Stimulated activated naive CD8-positive, alpha-beta T cell treated with anti-CD3 and anti-CD28 coated beads, Interleukin-15, Interleukin-2, amounts not matched to agents 100 ng/mL and 50 ng/mL, for 24 hours (primary cell): ENCODE results near the gene RAD51AP2.
"Not testable (repeated sequence)": the region's sequence is repeated elsewhere in the genome, so short reads cannot be mapped to it uniquely, and the experiment has no call there.

Source experiments
- H3K27ac Mint-ChIP-seq: one replicate; pipeline ENCODE4 v1.8.0; 2021; ENCODE audit warnings: mild to moderate bottlenecking, mixed read lengths
- H3K27me3 Mint-ChIP-seq: one replicate; pipeline ENCODE4 v1.8.0; 2021; ENCODE audit warnings: mixed read lengths
- H3K36me3 Mint-ChIP-seq: one replicate; pipeline ENCODE4 v1.8.0; 2021; ENCODE audit warnings: low read depth, mixed read lengths
- H3K4me1 Mint-ChIP-seq: one replicate; pipeline ENCODE4 v1.8.0; 2021; ENCODE audit warnings: low read depth, mixed read lengths
- H3K4me3 Mint-ChIP-seq: one replicate; pipeline ENCODE4 v1.8.0; 2021; ENCODE audit warnings: mild to moderate bottlenecking, mixed read lengths
- H3K9me3 Mint-ChIP-seq: one replicate; pipeline ENCODE4 v1.8.0; 2021; ENCODE audit warnings: mixed read lengths

Gene RAD51AP2

GRCh38 chr2:17506736-17507616 is 11.3 kb downstream of the RAD51AP2 start:
- Mint-ChIP-seq H3K27ac (no peak overlapping the region), H3K27me3 (peaks cover 7% of the 10 kb centered on the region), H3K36me3 (no peaks in the 10 kb centered on the region), H3K4me3 (no peak overlapping the region), H3K9me3 (peaks cover 4% of the 10 kb centered on the region), H3K4me1 (no peaks in the 10 kb centered on the region)

- Mint-ChIP-seq H3K36me3 (no peaks in the 10 kb centered on the region), H3K4me3 (no peak overlapping the region), H3K27ac (no peak overlapping the region), H3K4me1 (no peaks in the 10 kb centered on the region), H3K9me3 (no peaks in the 10 kb centered on the region), H3K27me3 (peaks cover 5% of the 10 kb centered on the region)
Measured at GRCh38 chr2:17497718-17498117, 20.5 kb downstream of the RAD51AP2 start.

- Mint-ChIP-seq H3K9me3 (no peaks in the 10 kb centered on the region), H3K27ac (no peak overlapping the region), H3K4me3 (no peak overlapping the region), H3K27me3 (peaks cover 2% of the 10 kb centered on the region), H3K4me1 (no peaks in the 10 kb centered on the region), H3K36me3 (no peaks in the 10 kb centered on the region)
Measured at GRCh38 chr2:17495590-17495989, 22.6 kb downstream of the RAD51AP2 start.

GRCh38 chr2:17490165-17490564 is 28.1 kb downstream of the RAD51AP2 start:
- not testable (repeated sequence) for H3K4me3 Mint-ChIP-seq, H3K4me1 Mint-ChIP-seq, H3K36me3 Mint-ChIP-seq, H3K27me3 Mint-ChIP-seq, H3K27ac Mint-ChIP-seq, H3K9me3 Mint-ChIP-seq

- H3K4me1 Mint-ChIP-seq, H3K36me3 Mint-ChIP-seq, H3K4me3 Mint-ChIP-seq, H3K27me3 Mint-ChIP-seq, H3K27ac Mint-ChIP-seq, H3K9me3 Mint-ChIP-seq: not testable (repeated sequence)
Measured at GRCh38 chr2:17488610-17489009, 29.6 kb downstream of the RAD51AP2 start.

DNA sequence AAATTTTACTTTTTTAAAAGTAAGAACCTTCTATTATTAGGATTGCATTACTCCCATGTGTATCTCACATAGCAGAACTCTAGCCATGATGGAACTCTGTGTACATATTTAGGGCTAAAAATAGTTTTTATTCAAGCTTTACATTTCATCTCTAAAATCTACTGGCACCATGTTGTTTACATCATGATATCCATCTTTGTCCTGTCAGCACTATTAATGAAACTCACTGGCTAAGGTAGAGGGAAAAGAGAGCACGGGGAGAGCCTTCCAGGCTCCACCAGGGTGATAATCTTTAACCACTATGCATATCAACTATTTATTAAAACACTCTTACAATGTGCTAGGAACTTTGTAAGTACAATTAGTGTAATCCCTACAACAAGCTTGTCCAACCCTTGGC is 34.7 kb downstream of the RAD51AP2 start:
- H3K4me1 Mint-ChIP-seq, result no peaks in the 10 kb centered on the region
- no peak overlapping the region for H3K27ac Mint-ChIP-seq
- H3K4me3 Mint-ChIP-seq, result no peak overlapping the region
- peaks cover 5% of the 10 kb centered on the region for H3K9me3 Mint-ChIP-seq
- H3K36me3 Mint-ChIP-seq, result no peaks in the 10 kb centered on the region
- H3K27me3 Mint-ChIP-seq, result no peaks in the 10 kb centered on the region

- Mint-ChIP-seq H3K36me3 (no peaks in the 10 kb centered on the region), H3K27me3 (no peaks in the 10 kb centered on the region), H3K9me3 (peaks cover 5% of the 10 kb centered on the region), H3K27ac (no peak overlapping the region), H3K4me1 (no peaks in the 10 kb centered on the region), H3K4me3 (no peak overlapping the region)
Measured at GRCh38 chr2:17482651-17483050, 35.6 kb downstream of the RAD51AP2 start.

GRCh38 chr2:17479875-17480274 is 38.4 kb downstream of the RAD51AP2 start:
- Mint-ChIP-seq H3K27ac (no peak overlapping the region), H3K27me3 (no peaks in the 10 kb centered on the region), H3K36me3 (no peaks in the 10 kb centered on the region), H3K4me1 (no peaks in the 10 kb centered on the region), H3K4me3 (no peak overlapping the region), H3K9me3 (peaks cover 5% of the 10 kb centered on the region)

GRCh38 chr2:17476830-17477229 is 41.4 kb downstream of the RAD51AP2 start:
- Mint-ChIP-seq H3K4me3 (no peak overlapping the region), H3K36me3 (no peaks in the 10 kb centered on the region), H3K27me3 (no peaks in the 10 kb centered on the region), H3K27ac (no peak overlapping the region), H3K4me1 (no peaks in the 10 kb centered on the region), H3K9me3 (peaks cover 5% of the 10 kb centered on the region)

DNA sequence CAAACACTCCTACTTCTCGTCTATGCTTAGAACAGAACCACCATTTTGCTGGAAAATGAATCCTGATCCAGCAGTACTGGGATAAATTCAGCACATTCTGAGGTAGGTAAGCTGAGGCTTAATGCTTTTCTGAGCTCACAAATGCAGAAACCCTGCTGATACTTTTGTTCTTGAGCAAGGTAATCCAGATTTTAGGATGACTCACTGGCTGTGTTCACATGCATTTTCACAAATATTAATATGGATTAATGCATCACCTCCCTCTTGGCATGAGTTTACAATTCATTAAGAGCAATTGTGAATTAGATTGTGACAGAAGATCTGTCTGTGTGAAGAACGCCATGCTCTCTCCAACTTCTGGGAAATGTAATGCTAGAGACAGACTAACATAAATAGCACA is 42.2 kb downstream of the RAD51AP2 start:
- Mint-ChIP-seq H3K4me1 (no peaks in the 10 kb centered on the region), H3K9me3 (peaks cover 5% of the 10 kb centered on the region), H3K27ac (no peak overlapping the region), H3K27me3 (no peaks in the 10 kb centered on the region), H3K36me3 (no peaks in the 10 kb centered on the region), H3K4me3 (no peak overlapping the region)

- Mint-ChIP-seq H3K36me3 (no peaks in the 10 kb centered on the region), H3K4me3 (no peak overlapping the region), H3K4me1 (no peaks in the 10 kb centered on the region), H3K27ac (no peak overlapping the region), H3K9me3 (peaks cover 12% of the 10 kb centered on the region), H3K27me3 (no peaks in the 10 kb centered on the region)
Measured at GRCh38 chr2:17475286-17475685, 43.0 kb downstream of the RAD51AP2 start.

GRCh38 chr2:17471979-17472378 is 46.3 kb downstream of the RAD51AP2 start:
- H3K9me3 Mint-ChIP-seq, result peaks cover 8% of the 10 kb centered on the region
- H3K36me3 Mint-ChIP-seq, result no peaks in the 10 kb centered on the region
- H3K27ac Mint-ChIP-seq, result no peak overlapping the region
- no peaks in the 10 kb centered on the region for H3K27me3 Mint-ChIP-seq
- H3K4me3 Mint-ChIP-seq, result no peak overlapping the region
- no peaks in the 10 kb centered on the region for H3K4me1 Mint-ChIP-seq

DNA sequence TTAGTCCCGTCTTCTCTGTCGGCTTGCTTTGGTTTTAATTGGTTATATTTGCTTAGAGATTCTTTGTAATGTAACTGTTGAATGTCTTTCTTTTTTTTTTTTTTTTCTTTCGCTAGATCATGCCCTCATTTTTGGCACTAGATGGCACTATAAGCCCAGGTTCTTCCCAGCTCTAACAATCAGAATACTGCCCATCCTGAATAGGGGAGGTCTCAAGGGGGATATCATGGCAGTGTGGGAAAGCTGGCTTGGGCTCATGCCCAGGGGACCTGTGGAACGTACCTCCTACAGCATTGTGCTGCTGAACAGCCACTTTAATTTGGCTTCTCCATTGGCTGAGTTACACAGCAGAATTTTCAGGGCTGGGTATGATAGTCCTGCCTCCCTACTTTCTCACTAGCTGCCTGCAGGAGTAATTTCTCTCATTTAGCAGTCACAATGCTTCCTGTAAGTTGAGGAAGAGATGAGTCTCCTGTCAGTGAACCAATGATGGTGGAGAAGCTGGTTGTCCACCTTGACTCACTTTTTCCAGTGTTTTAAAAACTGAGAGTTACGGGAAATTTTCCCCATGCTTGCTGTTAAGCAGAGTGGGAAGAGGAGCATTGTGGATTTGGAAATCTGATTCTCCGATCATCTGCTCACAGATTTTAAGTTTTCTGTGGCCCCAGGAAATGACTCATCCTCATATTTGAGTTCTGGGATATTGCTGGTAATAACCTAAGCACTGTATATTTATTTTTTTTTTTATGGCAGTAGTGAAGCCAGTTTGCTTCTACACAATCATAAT is 47.2 kb downstream of the RAD51AP2 start:
- Mint-ChIP-seq H3K27me3 (no peaks in the 10 kb centered on the region), H3K27ac (no peak overlapping the region), H3K4me1 (no peaks in the 10 kb centered on the region), H3K4me3 (no peak overlapping the region), H3K9me3 (peaks cover 8% of the 10 kb centered on the region), H3K36me3 (no peaks in the 10 kb centered on the region)

GRCh38 chr2:17461087-17461475 is 57.2 kb downstream of the RAD51AP2 start:
- Mint-ChIP-seq H3K4me3 (no peak overlapping the region), H3K36me3 (no peaks in the 10 kb centered on the region), H3K27me3 (no peaks in the 10 kb centered on the region), H3K4me1 (no peaks in the 10 kb centered on the region), H3K9me3 (peaks cover 3% of the 10 kb centered on the region), H3K27ac (no peak overlapping the region)
